NCI-H2171 (cell line): ENCODE results near the gene ATP8A2.
"Not testable (repeated sequence)": the region's sequence is repeated elsewhere in the genome, so short reads cannot be mapped to it uniquely, and the experiment has no call there.

ENCODE experiments used
- DNase-seq: peaks from one replicate; lab custom pipeline; 2025; lab: John Stamatoyannopoulos, UW

The ATP8A2 gene

GRCh38 chr13:25561812-25562211 is 190.0 kb downstream of the ATP8A2 start:
- DNase-seq, result peak; percentile 39

GRCh38 chr13:25570185-25570584 is 198.4 kb downstream of the ATP8A2 start:
- no peak for DNase-seq

GRCh38 chr13:25571237-25571636 is 199.5 kb downstream of the ATP8A2 start:
- no peak for DNase-seq

- DNase-seq, result not testable (repeated sequence)
Measured at GRCh38 chr13:25572171-25572570, 200.4 kb downstream of the ATP8A2 start.

- DNase-seq, result peak; percentile 45
Measured at GRCh38 chr13:25574437-25575411, 202.9 kb downstream of the ATP8A2 start.

- no peak for DNase-seq
Measured at GRCh38 chr13:25575562-25575961, 203.8 kb downstream of the ATP8A2 start.

GRCh38 chr13:25578526-25578925 is 206.8 kb downstream of the ATP8A2 start:
- DNase-seq, result no peak

- no peak for DNase-seq
Measured at GRCh38 chr13:25579221-25579620, 207.4 kb downstream of the ATP8A2 start.

GRCh38 chr13:25581351-25581750 is 209.6 kb downstream of the ATP8A2 start:
- peak; percentile 40 for DNase-seq

GRCh38 chr13:25584087-25584486 is 212.3 kb downstream of the ATP8A2 start:
- no peak for DNase-seq

GRCh38 chr13:25585000-25585399 is 213.2 kb downstream of the ATP8A2 start:
- no peak for DNase-seq

GRCh38 chr13:25587326-25587980 is 215.7 kb downstream of the ATP8A2 start:
- DNase-seq, result no peak

- DNase-seq, result no peak
Measured at GRCh38 chr13:25588336-25589060, 216.7 kb downstream of the ATP8A2 start.

GRCh38 chr13:25598421-25598820 is 226.6 kb downstream of the ATP8A2 start:
- DNase-seq, result no peak

- no peak for DNase-seq
Measured at GRCh38 chr13:25602176-25602575, 230.4 kb downstream of the ATP8A2 start.

GRCh38 chr13:25604106-25604505 is 232.3 kb downstream of the ATP8A2 start:
- no peak for DNase-seq

GRCh38 chr13:25607096-25607495 is 235.3 kb downstream of the ATP8A2 start:
- no peak for DNase-seq

GRCh38 chr13:25608181-25608580 is 236.4 kb downstream of the ATP8A2 start:
- DNase-seq, result peak; percentile 84

GRCh38 chr13:25616674-25617073 is 244.9 kb downstream of the ATP8A2 start:
- DNase-seq, result no peak

GRCh38 chr13:25619897-25620296 is 248.1 kb downstream of the ATP8A2 start:
- no peak for DNase-seq

GRCh38 chr13:25625414-25625813 is 253.6 kb downstream of the ATP8A2 start:
- DNase-seq, result peak; percentile 28

- no peak for DNase-seq
Measured at GRCh38 chr13:25630329-25630900, 258.6 kb downstream of the ATP8A2 start.
